HG03280 (cell line): Measurements from ENCODE around the gene NMT2.
A peak's percentile ranks its signal among the peaks of the same experiment; 100 is the strongest.

Source experiments
- ATAC-seq: cut with Tn5 transposase; IDR thresholded peaks from one replicate; pipeline ENCODE4 v1.9.1; 2021; ENCODE audit warnings: mild to moderate bottlenecking, moderate library complexity; ENCODE audit not compliant: unreplicated experiment

The NMT2 gene

GRCh38 chr10:15146366-15146765, 22.1 kb downstream of the NMT2 start:
- no peak for ATAC-seq

- ATAC-seq = no peak
Observed at GRCh38 chr10:15144788-15145187, 23.7 kb downstream of the NMT2 start.

DNA sequence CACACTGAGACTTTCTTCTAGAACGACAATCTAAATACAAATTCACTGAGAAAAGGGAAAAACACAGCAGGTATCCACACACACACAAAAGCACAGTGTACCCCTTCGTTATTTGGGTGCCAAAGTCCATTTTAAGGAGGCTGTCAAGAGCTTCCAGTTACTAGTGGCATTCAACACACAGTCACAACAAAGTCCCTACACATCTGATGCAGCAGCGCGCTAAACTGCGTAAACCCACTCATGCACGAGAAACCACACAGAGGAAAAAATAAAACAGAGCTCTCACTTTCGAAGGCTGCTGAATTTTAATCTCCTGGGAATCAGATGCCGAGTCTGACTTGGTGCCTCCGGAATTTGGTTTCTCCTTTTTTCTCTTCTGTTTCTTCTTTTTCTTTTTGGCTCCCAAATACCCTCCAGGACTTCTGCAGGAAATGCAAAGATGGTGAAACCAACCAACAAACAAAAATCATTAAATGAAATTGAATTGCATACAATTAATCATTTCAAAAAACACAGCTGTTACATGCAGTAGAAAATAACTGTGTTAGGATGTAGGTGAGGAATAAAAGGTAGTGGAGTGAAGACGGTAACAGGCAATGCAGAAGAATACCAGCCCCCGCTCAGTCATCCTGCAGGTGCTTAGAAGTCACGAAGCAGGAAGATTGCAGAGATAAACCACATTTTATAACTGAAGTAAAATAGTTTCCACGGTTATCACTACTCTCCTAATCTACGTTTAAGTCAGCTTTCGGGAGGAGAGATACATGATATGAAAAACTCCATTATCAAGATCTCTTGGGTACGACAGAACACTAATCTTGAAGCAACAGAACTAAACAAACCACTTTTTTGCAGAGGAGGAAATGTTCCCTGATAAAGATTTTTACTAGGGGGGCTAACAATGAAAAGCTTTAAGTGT, 27.1 kb downstream of the NMT2 start:
- peak; percentile 82 for ATAC-seq

- ATAC-seq = no peak
Observed at GRCh38 chr10:15140698-15141097, 27.8 kb downstream of the NMT2 start.

- no peak for ATAC-seq
Observed at GRCh38 chr10:15137636-15138035, 30.9 kb downstream of the NMT2 start.

DNA sequence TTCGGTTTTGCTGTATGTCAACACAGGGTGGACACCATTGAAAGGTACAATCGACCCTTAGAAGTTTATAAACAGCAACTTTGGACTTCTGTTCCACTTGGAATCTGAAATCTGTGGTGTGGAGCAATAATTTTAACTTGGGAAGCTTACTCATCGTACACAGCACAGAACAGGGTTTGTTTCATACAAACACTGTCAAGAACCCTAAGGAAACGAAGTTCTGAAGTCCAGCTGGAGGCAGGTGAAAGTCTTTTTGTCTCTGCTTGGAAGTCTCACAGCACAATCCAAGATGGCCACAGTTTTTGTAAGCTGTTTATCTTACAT, 31.5 kb downstream of the NMT2 start:
- ATAC-seq = no peak

GRCh38 chr10:15136129-15137035, 32.1 kb downstream of the NMT2 start:
- ATAC-seq = no peak

- no peak for ATAC-seq
Observed at GRCh38 chr10:15131330-15131729, 37.2 kb downstream of the NMT2 start.

DNA sequence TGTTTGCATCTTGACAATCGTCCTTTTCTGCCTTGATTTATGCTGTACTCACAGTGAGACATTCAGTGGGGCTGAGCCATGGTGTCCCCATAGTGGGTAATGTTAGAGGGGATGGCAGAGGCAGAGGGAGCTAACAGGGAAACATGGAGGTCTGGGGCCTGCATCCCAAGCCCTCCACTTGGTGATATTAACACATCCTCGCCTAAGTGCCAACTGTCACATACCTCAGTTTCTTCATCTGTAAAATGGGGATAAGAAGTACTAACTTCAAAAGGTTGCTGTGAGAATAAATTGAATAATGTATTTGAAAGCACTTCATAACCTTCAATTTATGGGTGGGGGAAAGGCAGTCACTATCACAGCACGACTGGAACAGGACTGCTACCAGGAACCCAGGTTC, 43.6 kb downstream of the NMT2 start:
- no peak for ATAC-seq

- no peak for ATAC-seq
Observed at GRCh38 chr10:15124190-15124589, 44.3 kb downstream of the NMT2 start.

DNA sequence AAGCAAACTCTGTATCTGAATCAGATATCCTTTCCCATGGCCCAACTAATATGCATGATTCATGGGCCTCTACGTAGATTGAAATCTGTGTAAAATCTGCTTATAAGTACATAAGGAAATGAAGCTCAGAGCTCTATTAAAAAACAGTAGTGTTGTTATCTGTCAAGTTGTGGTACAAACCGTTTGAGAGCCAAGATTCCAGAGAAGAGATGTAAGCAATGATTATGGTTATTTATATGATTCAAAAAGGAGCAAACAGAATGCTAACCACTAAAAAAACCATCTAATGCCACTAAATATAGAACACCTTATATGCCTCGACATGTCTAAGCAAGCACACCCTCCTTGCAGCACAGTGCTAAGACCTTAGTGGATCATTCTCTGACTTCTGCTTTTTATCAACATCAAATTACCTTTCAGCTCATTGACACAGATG, 44.7 kb downstream of the NMT2 start:
- ATAC-seq = no peak

- peak; percentile 93 for ATAC-seq
Observed at GRCh38 chr10:15122477-15123030, 45.9 kb downstream of the NMT2 start.

GRCh38 chr10:15121707-15122106, 46.8 kb downstream of the NMT2 start:
- ATAC-seq = no peak

GRCh38 chr10:15120523-15120922, 48.0 kb downstream of the NMT2 start:
- no peak for ATAC-seq

DNA sequence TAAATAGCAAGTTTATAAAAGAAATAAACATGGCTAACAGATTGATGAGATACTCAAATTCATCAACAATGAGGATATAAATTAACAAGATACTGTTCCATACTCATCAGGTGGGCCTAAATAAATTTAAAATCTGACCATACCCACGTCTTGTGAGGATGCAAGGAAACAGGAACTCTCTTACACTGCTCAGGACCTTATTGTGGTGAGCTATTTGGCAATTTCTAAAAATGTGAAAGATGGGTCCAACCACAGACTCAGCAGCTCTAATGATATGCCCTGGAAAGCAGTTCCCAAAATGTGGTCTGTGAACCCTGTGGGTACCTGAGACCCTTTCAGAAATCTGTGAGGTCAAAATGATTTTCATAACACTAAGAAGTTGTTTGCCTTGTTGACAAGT, 49.9 kb downstream of the NMT2 start:
- no peak for ATAC-seq

GRCh38 chr10:15116225-15116624, 52.3 kb downstream of the NMT2 start:
- no peak for ATAC-seq

- ATAC-seq = no peak
Observed at GRCh38 chr10:15113766-15114165, 54.7 kb downstream of the NMT2 start.

DNA sequence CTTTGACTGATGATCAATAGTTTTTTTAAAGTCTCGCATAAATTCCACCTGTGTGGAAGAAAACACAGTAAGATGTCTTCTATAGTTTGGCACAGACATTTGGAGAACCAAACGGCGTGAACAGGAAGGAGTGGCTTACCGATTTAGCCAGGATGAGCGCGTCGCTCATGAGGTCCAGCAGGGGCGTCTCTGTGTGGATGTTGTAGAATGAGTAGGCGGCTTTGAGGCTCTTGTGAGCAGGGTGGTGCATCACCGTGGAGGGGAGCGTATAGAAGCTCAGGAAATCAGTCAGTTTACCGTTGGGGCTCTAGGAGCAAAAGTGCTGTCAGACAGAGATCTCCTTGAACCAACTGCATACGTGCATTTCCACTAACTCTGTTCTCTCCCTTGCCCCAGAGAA, 55.8 kb downstream of the NMT2 start:
- no peak for ATAC-seq

DNA sequence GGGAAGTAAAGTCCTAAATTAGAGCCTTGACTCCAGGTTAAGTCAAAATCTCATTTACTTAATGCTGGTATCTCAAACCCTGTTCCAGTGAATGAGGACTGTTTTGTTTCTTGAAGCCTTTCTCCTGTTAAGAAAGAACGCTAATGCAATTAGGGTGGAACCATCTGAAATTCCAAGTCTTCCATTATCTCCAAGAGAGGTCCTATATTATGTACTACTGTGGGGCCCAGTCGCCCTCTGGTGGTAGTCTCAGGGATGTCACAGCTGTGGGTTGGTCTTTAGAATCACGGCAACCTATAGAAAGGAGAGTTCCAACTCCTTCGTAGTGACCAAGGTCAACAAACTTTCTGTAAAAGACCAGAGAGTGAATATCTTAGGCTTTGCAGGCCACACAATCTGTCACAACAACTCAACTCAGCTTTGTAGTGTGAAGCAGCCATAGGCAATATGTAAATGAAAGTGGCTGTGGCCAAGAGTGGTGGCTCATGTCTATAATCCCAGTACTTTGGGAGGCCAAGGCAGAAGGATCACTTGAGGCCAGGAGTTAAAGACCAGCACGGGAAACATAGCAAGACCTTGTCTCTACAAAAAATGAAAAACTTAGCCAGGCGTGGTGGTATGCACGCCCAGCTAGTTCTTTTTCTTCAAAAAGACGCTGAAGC, 62.0 kb downstream of the NMT2 start:
- ATAC-seq = peak; percentile 89

- ATAC-seq = no peak
Observed at GRCh38 chr10:15103513-15103912, 65.0 kb downstream of the NMT2 start.

- ATAC-seq = no peak
Observed at GRCh38 chr10:15099886-15100285, 68.6 kb downstream of the NMT2 start.
